HG02678 (cell line): Measurements from ENCODE around the gene PLA2G6.
"Not testable (repeated sequence)": the region's sequence is repeated elsewhere in the genome, so short reads cannot be mapped to it uniquely, and the experiment has no call there.

ENCODE experiments used
- ATAC-seq: cut with Tn5 transposase; IDR thresholded peaks from one replicate; pipeline ENCODE4 v1.9.1; 2021; ENCODE audit warnings: mild to moderate bottlenecking, moderate library complexity; ENCODE audit not compliant: unreplicated experiment

The PLA2G6 gene

DNA sequence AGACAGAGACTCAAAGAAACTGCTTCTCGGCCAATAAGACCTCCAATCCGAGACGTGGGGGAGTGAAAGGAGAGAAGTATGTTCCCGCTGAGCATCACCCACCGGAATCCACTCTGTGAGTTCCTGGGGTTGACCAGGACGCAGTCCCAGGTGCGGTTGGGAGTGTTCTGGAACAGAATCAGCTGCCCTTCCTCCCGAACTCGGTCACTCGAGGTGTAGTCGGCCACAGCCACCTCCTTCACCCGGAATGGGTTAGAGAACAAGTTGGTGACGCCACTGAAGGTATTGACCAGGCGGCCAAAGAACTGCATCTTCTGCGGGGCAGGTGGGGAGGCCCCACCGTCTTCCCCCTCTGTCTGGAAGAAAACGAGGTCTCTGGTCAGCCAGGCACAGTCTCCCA is 12.5 kb downstream of the PLA2G6 start:
- ATAC-seq: no peak

- ATAC-seq: no peak
Measured at GRCh38 chr22:38167988-38168407, 13.6 kb downstream of the PLA2G6 start.

DNA sequence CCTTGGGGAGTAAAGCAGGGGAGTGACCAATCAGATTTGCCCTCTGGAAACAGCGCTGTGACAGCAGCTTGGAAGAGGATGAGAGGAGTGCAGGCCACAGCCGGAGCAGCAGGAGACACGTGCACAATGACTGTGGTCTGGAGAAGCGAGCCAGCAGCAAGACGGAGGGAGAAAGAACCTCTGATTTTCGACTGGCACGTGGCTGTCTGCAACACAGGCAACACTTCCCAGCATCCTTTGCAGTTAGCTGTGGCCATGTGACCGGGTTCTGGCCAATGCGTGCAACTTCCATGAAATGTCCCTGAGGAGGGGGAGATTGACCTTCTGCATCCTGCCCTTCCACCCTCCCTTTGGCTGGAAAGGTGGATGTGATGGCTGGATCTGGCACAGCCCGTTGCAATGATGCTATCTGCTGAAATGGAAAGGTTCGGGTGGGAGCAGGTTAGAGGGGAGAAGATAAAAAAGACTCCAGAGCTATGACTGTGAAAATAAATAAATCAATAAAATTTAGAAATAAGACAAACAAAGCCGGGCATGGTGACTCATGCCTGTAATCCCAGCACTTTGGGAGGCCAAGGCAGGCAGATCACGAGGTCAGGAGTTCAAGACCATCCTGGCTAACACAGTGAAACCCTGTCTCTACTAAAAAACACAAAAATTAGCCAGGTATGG is 15.6 kb downstream of the PLA2G6 start:
- no peak for ATAC-seq

GRCh38 chr22:38164551-38164918 is 17.1 kb downstream of the PLA2G6 start:
- no peak for ATAC-seq

DNA sequence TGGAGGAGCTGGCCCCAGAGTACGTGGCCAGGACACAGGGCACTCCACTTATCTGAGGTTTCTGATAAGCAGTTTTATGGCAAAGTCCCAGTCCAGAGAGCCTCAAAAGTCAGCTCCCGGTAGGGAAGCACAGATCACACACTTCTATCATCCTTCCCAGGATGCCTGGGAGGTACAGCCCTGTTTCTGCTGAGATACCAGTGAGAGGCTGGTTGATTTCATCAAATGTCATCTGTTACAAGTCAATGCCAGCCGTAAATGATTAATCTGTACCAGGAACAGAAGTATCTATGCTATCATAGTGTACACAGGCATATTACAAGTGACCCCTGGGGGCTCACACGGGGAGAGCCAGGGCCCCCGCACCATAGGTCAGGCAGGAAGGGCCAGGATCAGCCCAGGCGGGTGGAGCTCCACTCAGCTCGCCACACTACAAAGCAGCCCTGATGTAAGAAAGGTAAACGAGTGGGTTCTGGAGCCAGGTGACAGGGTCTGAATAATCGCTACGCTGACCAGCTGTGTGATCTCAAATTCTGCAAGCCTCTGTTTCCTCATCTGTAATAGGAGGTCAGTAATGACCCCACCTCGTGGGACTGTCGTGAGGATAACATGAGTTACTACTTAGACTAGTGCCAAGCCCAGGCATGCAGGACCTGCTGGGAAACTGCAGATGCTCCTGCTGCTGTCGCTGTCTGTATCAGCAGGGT is 17.6 kb downstream of the PLA2G6 start:
- ATAC-seq: no peak

DNA sequence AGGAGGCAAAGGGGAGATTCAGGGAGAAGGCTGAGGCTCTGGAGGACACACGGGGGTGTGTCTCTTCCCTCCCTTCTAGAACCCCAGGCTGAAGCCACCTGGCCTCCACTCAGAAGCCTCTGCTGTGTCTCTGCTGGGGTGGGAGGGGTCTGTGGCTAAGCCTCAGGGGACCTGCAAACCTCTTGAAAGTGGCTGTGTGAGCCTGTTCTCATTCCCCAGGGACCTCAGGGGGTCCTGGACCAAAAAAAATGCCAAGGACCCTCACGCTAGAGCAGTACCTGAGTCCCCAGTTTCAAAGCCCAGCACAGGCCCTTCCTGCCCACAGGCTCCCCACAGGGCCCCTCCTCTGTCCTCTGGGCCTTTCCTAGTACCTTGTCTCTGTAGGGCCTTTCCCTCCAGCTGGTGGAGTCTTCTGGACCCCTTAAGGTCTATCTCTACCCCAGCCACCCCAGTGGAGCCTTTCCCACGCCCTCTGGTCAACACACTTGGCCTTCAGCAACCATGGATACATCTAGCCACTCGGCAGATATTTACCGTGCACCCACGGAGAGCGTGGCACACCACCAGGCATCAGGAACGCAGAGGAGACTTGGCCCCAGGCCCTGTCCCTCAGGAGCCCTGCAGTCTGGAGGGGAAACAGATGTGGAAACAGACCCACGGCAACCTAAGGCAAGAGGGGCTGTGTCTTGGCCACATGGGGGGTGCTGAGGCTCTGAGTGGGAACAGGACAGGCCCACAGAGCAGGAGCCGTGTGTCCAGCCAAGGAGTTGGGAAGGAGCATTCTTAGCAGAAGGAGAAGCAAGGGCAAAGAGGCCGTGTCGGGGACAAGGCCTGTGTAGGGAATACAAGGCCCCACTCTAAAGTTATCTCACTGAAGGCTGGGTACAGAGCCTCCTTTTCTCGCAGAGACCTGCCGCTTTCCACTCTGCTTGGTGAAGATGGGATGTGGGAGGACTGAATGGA is 18.5 kb downstream of the PLA2G6 start:
- ATAC-seq: peak; percentile 57

- no peak for ATAC-seq
Measured at GRCh38 chr22:38155703-38156102, 25.9 kb downstream of the PLA2G6 start.

DNA sequence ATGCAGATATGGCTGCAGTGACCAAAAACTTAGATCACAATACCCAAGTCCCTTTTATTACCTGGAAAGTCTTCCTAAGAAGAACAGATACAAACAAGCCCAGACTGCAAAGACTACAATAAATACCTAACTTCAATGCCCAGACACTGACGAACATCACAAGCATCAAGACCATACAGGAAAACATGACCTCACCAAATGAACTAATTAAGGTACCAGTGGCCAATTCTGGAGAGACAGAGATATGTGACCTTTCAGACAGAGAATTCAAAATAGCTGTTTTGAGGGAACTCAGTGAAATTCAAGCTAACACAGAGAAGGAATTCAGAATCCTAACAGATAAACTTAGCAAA is 27.1 kb downstream of the PLA2G6 start:
- not testable (repeated sequence) for ATAC-seq

GRCh38 chr22:38153821-38154562 is 27.6 kb downstream of the PLA2G6 start:
- no peak for ATAC-seq

- no peak for ATAC-seq
Measured at GRCh38 chr22:38151126-38151500, 30.5 kb downstream of the PLA2G6 start.

DNA sequence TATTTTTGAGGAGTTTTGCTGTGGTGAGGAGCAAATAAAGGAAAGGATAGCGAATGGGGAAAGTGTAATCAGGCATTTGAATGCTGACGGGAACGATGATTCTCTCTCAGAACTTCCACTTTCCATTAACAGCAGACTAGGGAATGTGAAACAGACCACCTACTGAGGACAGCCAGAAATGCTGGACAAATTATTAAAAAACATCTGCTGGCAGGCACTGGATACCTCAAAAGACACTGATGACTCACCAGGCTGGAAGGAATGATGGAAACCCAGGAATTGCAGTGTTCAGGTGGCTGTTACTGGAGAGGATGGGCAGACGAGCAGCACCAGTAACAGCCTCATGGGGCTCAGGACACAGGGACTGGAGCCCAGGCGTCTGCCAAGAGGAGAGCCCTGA is 33.4 kb downstream of the PLA2G6 start:
- no peak for ATAC-seq

- ATAC-seq: not testable (repeated sequence)
Measured at GRCh38 chr22:38146166-38146565, 35.5 kb downstream of the PLA2G6 start.

- no peak for ATAC-seq
Measured at GRCh38 chr22:38144025-38144405, 37.6 kb downstream of the PLA2G6 start.

GRCh38 chr22:38142606-38143005 is 39.0 kb downstream of the PLA2G6 start:
- ATAC-seq: no peak

DNA sequence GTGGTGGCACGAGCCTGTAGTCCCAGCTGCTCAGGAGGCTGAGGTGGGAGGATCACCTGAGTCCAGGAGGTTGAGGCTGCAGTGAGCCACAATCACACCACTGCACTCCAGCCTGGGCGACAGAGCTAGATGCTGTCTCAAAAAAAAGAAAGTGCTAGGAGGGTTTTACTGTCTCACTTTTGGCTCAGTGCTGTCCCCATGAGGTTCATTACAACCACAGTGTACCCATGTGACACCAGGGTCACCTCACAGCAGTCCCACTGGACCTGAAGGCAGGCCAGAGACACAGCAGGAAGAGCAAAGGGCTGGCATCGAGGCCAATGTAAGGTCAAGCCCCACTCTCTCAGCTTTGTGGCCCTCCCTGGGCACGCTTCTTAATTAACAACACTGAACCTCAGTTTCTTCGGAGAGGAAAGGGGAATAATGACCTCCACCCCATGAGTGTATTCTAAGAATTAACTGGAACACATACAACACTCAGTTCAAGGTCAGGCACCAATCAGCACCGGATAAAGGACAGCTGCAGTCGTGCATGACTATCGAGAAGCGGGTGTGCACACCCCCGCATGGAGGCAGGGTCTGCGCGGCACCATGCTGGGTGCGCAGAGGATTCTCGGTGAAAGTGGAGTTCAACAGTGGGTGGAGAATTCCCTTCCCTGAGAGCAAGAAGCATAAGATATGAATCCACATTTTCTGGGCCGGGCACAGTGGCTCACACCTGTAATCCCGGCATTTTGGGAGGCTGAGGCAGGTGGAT is 40.2 kb downstream of the PLA2G6 start:
- ATAC-seq: no peak

DNA sequence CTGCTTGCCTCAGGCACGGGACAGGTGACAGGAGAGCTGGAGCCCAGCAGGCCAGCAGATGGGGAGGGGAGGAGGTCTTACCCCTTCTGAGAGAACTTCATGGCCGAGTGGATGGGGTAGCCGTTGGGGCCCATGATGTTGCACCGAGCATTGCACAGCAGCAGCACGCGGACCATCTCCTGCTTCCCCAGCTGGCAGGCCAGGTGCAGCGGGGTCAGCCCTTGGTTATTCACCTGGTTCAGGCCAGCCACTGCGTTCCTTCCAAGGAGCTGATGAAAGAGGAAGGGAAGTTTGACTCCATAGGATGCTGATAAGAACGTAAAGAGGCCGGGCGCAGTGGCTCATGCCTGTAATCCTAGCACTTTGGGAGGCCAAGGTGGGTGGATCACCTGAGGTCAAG is 41.7 kb downstream of the PLA2G6 start:
- no peak for ATAC-seq

DNA sequence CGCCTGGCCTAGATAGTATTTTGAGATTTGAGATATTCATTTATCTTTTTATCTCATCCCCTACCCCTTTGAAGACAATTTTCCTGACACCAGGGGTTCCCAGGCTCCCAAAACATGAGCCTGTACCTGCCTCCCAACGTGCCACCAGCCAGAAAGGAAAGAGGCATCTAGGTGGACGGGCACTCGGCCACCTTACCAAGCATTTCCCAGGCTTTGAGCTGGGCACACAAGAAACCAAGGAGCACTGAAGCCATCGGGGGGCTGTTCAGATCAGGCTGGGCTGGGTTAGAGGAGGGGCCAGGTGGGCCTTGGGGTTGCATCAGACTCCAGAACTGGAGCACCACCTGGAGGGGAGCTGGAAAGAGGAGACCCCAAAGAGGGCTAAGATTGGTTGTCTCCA is 42.7 kb downstream of the PLA2G6 start:
- ATAC-seq: no peak

- ATAC-seq: no peak
Measured at GRCh38 chr22:38137876-38138687, 43.5 kb downstream of the PLA2G6 start.

GRCh38 chr22:38136607-38137006 is 45.0 kb downstream of the PLA2G6 start:
- ATAC-seq: no peak
